ENCODE measurements around the gene ZNF750. TPM values are rescaled to one million over a fixed set of nuclear protein-coding genes. Genes with fewer than 3 reads are reported as not detected.

ZNF750 gene
- polyA plus RNA-seq, 3 donors from 2014 or later: 0.11 TPM; not detected in 2

DNA sequence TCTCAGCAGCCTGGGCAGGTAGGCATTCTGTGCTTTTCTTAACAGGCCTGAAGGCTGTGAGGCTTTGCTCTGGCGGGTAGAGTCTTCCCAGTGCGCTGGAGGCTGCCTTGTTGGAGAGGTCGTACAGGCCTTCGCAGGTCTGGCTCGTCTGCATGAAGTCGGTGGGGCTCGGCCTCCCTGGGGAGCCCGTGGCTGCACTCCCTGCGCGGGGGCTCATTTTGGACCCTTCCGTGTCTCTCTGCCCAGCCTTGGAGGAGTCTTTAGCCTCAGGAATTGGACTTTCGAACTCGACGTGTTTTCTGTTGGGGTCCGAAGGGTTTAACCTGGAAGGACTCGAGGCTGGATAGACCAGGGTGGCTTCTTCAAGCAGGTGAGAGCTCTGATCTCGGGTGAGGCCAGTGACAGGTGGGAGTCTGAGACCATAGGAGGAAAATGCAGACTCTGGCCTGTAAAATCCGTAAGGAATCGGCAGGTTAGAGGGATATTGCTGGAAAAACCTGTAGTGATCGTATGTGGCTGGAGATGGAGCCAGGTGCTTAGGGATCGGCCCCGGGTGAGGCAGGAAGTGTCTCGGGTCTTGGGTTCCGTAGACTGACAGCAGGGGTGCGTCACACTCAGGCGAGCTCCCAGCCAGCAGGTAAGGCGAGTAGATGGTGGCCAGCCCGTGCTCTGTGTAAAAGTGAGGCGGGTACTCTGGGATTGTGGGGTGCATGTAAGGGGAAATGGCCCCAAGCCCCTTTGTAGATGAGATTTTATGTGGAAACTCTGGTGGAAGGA lies 8.6 kb downstream of the ZNF750 start:
- Mint-ChIP-seq H3K9me3 (no peaks in the 10 kb centered on the region), H3K4me1 (peaks cover 17 to 24% of the 10 kb centered on the region in 2 donors), H3K27me3 (ENCODE audit: low read depth in 3 of 3) (no peaks in the 10 kb centered on the region), H3K36me3 (peaks cover 4 to 27% (median 12%) of the 10 kb centered on the region in 3 donors), H3K27ac (no peak overlapping the region), H3K4me3 (no peak overlapping the region)
- DNase-seq: no peak

DNA sequence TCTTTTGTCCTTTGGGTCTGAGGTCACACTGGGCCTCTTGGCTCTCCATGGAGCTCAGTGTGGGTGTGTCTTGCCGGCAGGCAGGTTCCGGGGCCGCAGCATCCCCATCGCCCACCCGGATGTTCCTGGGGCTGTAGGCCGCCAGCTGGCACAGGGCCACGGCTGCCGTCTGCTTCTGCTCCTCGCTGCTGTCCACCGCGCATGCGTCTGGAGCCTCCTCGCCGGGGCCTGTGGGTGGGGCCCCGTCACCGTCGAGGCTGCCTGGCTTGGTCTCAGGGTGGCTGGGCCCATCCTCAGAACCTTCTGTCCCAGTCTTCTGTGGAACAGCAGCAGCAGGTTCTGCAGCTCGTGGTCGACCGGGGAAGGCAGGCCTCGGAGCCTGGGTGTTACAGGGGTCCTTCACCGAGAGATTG lies 9.6 kb downstream of the ZNF750 start:
- no peak overlapping the region for H3K4me3 Mint-ChIP-seq
- H3K9me3 Mint-ChIP-seq: no peaks in the 10 kb centered on the region
- DNase-seq: no peak
- H3K36me3 Mint-ChIP-seq: peaks cover 4 to 27% (median 12%) of the 10 kb centered on the region in 3 donors
- no peak overlapping the region for H3K27ac Mint-ChIP-seq
- H3K4me1 Mint-ChIP-seq: peaks cover 15 to 17% of the 10 kb centered on the region in 2 donors
- peaks cover 0 to 1% (median 0%) of the 10 kb centered on the region in 3 donors for H3K27me3 Mint-ChIP-seq (ENCODE audit: low read depth in 3 of 3)

DNA sequence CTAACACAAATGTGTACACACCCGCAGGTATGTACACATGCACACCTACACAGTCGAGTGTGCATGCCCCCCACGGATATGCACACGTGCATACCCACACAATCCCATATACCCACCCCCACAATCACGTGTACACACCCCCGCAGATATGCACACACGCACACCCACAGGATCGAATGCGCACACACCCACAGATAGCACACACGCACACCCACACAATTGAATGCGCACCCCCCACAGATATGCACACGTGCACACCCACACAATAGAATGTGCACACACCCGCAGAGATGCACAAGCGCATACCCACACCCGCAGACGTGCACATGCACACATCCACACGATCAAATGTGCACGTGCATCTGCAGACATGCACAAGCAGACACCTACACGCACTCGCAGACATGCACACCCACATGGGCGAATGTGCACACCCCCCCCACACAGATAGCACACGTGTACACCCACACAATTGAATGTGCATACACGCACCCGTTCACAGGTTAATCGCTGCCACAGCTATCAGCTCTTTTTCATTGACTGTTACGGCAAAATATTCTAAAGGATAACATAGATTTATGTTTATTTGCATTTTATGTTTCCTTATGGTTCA lies 10.8 kb downstream of the ZNF750 start:
- no peak for DNase-seq
- Mint-ChIP-seq H3K4me1 (peaks cover 15 to 17% of the 10 kb centered on the region in 2 donors), H3K27ac (peak overlapping the region in 2 of 6 donors; percentile 30 to 40), H3K36me3 (peaks cover 4 to 27% (median 12%) of the 10 kb centered on the region in 3 donors), H3K4me3 (no peak overlapping the region), H3K9me3 (no peaks in the 10 kb centered on the region), H3K27me3 (ENCODE audit: low read depth in 3 of 3) (peaks cover 0 to 1% (median 0%) of the 10 kb centered on the region in 3 donors)

DNA sequence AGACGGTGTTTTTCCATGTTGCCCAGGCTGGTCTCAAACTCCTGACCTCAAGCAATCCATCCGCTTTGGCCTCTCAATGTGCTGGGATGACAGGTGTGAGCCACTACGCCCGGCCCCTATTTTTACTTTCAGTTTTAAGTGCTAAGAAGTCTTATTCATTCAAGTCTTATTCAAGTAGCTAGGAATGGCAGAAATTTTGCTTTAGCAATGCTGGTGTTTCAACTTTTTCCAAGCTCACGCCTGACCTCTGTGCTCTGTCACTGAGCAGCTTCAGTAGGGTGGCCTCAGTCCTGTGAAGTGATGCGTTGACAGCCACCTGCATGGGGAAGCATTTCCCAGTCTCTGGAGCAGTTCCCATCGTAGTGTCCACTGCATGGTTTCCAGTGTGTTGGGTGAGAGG lies 12.9 kb downstream of the ZNF750 start:
- Mint-ChIP-seq H3K4me1 (peaks cover 15 to 17% of the 10 kb centered on the region in 2 donors), H3K27ac (peak overlapping the region in 2 of 6 donors; percentile 50 to 53), H3K4me3 (peak overlapping the region in 3 of 5 donors; percentile 18 to 65 (median 53)), H3K9me3 (no peaks in the 10 kb centered on the region), H3K27me3 (ENCODE audit: low read depth in 3 of 3) (peaks cover 0 to 1% (median 1%) of the 10 kb centered on the region in 3 donors), H3K36me3 (peaks cover 10 to 32% (median 14%) of the 10 kb centered on the region in 3 donors)
- DNase-seq: no peak

DNA sequence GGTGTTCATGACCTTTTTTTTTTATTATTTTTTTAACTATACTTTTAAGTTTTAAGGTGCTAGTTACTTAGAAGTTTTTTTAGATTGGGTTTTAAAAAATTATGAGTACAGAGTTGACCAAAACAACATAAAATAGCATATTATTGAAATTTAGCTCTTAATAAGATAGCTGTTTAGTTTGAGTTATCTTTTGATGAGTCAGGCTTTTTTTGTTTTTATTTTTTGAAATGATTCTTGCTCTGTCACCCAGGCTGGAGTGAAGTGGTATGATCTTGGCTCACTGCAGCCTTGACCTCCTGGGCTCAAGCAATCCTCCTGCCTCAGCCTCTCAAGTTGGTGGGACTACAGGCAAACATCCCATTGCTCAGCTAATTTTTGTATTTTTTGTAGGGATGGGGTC lies 13.6 kb downstream of the ZNF750 start:
- H3K4me1 Mint-ChIP-seq: peaks cover 14 to 17% of the 10 kb centered on the region in 2 donors
- no peak for DNase-seq
- peaks cover 0 to 1% (median 1%) of the 10 kb centered on the region in 3 donors for H3K27me3 Mint-ChIP-seq (ENCODE audit: low read depth in 3 of 3)
- H3K4me3 Mint-ChIP-seq: no peak overlapping the region
- no peak overlapping the region for H3K27ac Mint-ChIP-seq
- H3K9me3 Mint-ChIP-seq: no peaks in the 10 kb centered on the region
- peaks cover 11 to 28% (median 15%) of the 10 kb centered on the region in 3 donors for H3K36me3 Mint-ChIP-seq

DNA sequence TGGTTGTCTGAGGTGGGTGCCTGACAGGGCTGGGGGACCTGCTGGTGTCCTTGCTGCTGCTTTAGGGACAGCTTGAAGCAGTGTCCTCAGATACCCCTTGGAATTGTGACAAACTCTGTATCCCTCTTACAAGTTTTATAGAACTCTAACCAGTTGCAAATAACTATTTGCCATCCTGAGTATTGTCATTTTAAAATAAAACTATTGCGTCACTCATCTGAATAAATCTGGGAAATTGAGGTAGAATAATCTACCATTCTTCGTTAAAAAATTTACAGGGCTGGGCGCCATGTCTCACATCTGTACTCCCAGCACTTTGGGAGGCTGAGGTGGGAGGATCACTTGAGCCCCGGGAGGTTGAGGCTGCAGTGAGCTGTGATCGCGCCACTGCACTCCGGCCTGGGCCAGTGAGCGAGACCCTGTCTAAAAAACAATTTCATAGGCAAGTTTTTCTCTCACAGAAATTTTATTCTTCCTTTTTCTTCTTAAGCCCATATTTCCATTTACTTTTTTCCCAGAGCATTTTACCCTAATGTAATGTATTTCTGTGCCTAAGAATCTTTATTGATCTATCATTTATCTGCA lies 14.2 kb downstream of the ZNF750 start:
- Mint-ChIP-seq H3K36me3 (peaks cover 12 to 29% (median 21%) of the 10 kb centered on the region in 3 donors), H3K27me3 (ENCODE audit: low read depth in 3 of 3) (peaks cover 0 to 1% (median 1%) of the 10 kb centered on the region in 3 donors), H3K9me3 (peaks cover 0 to under 1% (median 0%) of the 10 kb centered on the region in 6 donors), H3K4me1 (peaks cover 14 to 17% of the 10 kb centered on the region in 2 donors), H3K27ac (no peak overlapping the region), H3K4me3 (no peak overlapping the region)
- no peak for DNase-seq

DNA sequence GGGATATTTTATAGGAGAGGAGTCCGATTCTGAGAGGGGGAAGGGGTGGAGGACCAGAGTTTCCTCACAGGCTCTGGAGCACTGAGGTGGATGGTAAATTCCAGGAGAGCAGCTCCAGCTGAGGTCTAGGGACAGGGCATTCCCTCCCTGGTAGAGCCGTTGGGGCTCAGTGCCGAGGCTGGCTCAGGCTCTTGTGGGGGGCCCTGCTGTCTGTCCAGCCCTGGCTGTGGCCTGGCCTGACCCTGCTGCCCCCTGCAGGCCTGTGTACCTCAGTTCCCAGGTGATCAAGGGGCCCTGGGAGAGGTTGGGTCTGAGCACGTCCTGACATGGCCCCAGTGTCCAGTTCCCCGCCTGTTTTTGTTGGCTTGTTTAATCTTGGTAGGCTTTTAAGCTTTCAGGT lies 16.8 kb downstream of the ZNF750 start:
- peaks cover 0 to 5% (median 0%) of the 10 kb centered on the region in 6 donors for H3K9me3 Mint-ChIP-seq
- no peak overlapping the region for H3K27ac Mint-ChIP-seq
- no peak overlapping the region for H3K4me3 Mint-ChIP-seq
- peaks cover 0 to 4% (median 1%) of the 10 kb centered on the region in 3 donors for H3K27me3 Mint-ChIP-seq (ENCODE audit: low read depth in 3 of 3)
- H3K36me3 Mint-ChIP-seq: peaks cover 14 to 32% (median 22%) of the 10 kb centered on the region in 3 donors
- DNase-seq: no peak
- H3K4me1 Mint-ChIP-seq: peaks cover 6 to 12% of the 10 kb centered on the region in 2 donors

DNA sequence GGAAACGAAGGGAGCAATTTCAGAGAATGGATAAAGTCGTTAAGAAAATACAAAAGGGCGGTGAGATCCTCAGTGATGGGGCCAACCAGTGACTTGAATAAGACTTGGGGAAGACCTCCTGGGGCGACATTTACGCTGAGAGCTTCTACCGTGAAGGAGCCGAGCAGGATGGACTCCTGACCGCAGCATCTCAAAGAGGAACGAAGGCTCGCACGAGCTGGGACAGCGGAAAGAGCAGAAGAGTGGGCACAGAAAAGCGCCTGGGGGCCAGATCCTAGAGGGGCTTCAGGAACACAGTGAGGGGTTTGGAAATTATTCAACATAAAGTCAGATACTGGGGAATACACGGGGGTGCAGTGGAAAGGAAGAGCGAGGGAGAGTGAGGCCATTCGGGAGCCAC lies 17.5 kb downstream of the ZNF750 start:
- Mint-ChIP-seq H3K9me3 (peaks cover 0 to 5% (median 0%) of the 10 kb centered on the region in 6 donors), H3K4me1 (peaks cover 5 to 6% of the 10 kb centered on the region in 2 donors), H3K36me3 (peaks cover 17 to 36% (median 19%) of the 10 kb centered on the region in 3 donors), H3K27ac (peak overlapping the region in 1 of 6 donors; percentile 9), H3K27me3 (ENCODE audit: low read depth in 3 of 3) (peaks cover 0 to 4% (median 1%) of the 10 kb centered on the region in 3 donors), H3K4me3 (no peak overlapping the region)
- DNase-seq: no peak

DNA sequence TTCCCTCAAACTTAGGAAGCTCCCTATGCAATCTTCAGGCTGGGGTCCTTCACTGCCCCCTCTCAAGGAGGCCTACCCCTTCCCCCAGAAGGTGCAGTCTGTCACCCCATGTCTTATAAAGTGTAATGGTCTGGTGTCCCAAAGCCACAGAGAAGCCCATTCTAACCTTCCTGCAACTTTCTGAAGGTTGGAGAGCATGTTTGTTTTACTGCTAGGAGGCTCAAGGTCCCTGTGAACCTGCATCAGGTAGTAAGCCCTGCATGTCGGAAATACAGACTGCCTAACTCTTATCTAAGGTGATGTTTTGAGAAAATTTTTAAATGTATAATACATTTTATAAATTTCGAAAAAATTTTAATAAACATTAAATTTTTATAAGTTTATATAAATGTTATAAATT lies 18.3 kb downstream of the ZNF750 start:
- Mint-ChIP-seq H3K36me3 (peaks cover 17 to 36% (median 19%) of the 10 kb centered on the region in 3 donors), H3K27ac (no peak overlapping the region), H3K4me1 (no peaks in the 10 kb centered on the region), H3K9me3 (peaks cover 0 to 5% (median 0%) of the 10 kb centered on the region in 6 donors), H3K27me3 (ENCODE audit: low read depth in 3 of 3) (peaks cover 0 to 4% (median 3%) of the 10 kb centered on the region in 3 donors), H3K4me3 (no peak overlapping the region)
- no peak for DNase-seq

DNA sequence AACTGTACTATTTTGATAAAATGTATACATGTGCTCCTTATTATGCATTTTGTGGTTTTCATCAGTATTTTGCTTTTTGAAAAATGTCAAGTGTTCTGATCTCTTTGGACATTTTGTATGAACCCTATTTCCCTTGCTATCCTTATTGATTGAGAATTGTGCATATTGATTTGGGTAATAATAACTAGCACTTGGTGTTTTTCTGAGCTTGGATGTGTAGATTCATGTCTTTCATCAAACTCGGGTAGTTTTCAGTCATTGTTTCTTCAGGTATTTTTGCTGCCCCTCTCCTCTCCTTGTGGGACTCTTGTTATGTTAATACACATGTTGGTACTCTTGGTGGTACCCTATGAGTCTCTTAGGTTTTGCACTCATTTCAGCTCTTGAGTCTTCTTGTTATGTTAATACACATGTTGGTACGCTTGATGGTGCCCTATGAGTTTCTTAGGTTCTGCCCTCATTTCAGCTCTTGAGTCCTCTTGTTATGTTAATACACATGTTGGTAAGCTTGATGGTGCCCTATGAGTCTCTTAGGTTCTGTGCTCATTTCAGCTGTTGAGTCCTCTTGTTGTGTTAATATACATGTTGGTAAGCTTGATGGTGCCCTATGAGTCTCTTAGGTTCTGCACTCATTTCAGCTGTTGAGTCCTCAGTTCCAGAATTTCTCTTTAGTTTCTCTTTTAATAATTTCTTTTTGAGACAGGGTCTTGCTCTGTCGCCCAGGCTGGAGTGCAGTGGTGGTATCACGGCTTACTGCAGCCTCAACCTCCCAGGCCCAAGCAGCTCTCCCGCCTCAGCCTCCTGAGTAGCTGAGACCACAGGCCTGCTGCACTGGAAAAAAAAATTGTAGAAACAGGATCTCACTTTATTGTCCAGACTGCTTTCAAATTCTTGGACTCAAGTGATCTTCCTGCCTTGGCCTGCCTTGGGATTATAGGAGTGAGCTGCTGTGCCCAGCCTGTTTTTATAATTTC lies 19.3 kb downstream of the ZNF750 start:
- Mint-ChIP-seq H3K27me3 (ENCODE audit: low read depth in 3 of 3) (peaks cover 0 to 4% (median 3%) of the 10 kb centered on the region in 3 donors), H3K9me3 (peaks cover 0 to 5% (median 0%) of the 10 kb centered on the region in 6 donors), H3K27ac (peak overlapping the region in 2 of 6 donors; percentile 44 to 46), H3K4me3 (no peak overlapping the region), H3K36me3 (peaks cover 25 to 43% (median 29%) of the 10 kb centered on the region in 3 donors), H3K4me1 (peaks cover 0 to 3% of the 10 kb centered on the region in 2 donors)
- DNase-seq: no peak

DNA sequence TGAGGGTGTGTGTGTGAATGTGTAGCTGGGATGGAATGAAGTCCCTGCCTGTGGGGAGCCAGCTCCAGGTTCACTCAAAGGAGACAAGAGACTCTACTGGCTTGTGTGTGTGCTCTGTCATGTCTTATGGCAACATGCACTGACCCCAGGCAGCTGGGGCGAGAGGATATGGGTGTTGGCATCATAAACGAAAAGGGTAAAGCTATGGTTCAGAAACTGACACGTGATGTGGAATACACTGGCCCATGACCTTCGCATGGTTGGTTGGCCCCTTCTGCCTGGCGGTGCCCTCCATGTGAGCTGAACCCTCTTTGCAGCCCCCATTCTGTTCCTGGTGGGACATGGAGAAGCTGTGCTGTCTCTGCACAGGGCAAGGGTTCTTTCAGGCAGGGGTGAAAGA lies 21.9 kb downstream of the ZNF750 start:
- peaks cover 0 to 3% (median 2%) of the 10 kb centered on the region in 3 donors for H3K27me3 Mint-ChIP-seq (ENCODE audit: low read depth in 3 of 3)
- no peak for DNase-seq
- peak overlapping the region in 1 of 6 donors; percentile 6 for H3K27ac Mint-ChIP-seq
- H3K4me1 Mint-ChIP-seq: peaks cover 3 to 9% of the 10 kb centered on the region in 2 donors
- no peak overlapping the region for H3K4me3 Mint-ChIP-seq
- H3K9me3 Mint-ChIP-seq: peaks cover 0 to 5% (median 0%) of the 10 kb centered on the region in 6 donors
- peaks cover 35 to 51% (median 38%) of the 10 kb centered on the region in 3 donors for H3K36me3 Mint-ChIP-seq

DNA sequence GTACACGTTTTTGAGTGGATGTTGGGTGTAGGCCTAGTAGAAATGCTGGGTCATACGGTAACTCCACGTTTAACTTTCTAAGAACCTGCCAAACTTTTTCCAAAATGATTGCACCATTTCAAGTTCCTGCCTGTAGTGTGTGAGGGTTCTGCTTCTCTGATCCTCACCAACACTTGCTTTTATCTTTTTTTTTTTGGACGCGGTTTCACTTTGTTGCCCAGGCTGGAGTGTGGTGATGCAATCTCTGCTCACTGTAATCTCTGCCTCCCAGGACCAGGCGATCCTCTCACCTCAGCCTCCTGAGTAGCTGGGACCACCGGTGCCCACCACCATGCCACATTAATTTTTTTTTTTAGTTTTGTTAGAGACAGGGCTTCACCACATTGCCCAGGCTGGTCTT lies 23.5 kb downstream of the ZNF750 start:
- H3K4me3 Mint-ChIP-seq: no peak overlapping the region
- peaks cover 3 to 9% of the 10 kb centered on the region in 2 donors for H3K4me1 Mint-ChIP-seq
- DNase-seq: no peak
- H3K27me3 Mint-ChIP-seq (ENCODE audit: low read depth in 3 of 3): peaks cover 0 to 2% (median 2%) of the 10 kb centered on the region in 3 donors
- H3K27ac Mint-ChIP-seq: no peak overlapping the region
- peaks cover 28 to 44% (median 30%) of the 10 kb centered on the region in 3 donors for H3K36me3 Mint-ChIP-seq
- H3K9me3 Mint-ChIP-seq: peaks cover 0 to 5% (median 0%) of the 10 kb centered on the region in 6 donors
